Measurements from ENCODE around the gene SMYD3.

SMYD3 gene

DNA sequence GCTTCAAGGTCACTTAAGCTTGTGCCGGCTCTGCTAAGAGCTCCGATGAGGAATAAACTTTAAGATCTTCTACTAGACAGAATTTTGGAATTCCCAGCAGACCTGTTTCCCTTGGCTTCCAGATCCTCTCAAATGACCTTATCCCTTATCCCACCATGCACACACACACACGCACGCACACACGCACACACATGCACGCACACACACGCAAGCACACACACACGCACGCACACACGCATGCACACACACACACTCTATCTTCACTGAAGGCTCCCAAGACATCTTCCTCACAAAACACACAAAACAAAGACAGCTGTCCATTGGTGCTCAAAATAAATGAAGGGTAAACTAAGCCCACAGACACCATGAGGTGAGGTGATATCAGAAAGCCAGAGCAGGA, 692.4 kb downstream of the SMYD3 start:
- TF ChIP-seq GATA1 (IDR thresholded peaks at IDR 0.05; ENCODE audit: low read depth, low read length) (no peak), POLR2A (IDR thresholded peaks at IDR 0.05; ENCODE audit: low read length) (no peak)
- no peak for DNase-seq

DNA sequence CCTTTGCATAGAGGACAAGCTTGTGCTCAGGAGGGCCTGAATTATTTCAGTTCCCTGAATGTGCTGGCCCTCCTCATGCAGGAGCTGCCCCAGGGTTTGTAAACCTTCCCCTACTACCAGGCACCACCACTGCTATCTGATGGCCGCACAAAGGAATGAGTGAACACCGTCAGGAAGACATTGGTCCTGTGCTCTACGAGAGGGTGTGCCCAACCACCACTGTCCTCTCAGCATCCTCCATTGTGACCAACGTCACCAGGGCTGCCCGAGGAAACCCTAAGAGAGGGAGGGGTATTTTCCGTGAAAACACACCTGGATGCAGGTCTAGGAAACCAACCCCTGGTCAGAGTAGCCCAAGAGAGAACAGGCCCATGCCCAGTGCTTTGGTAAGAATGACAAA, 694.8 kb downstream of the SMYD3 start:
- no peak for TF ChIP-seq POLR2A (IDR thresholded peaks at IDR 0.05; ENCODE audit: low read length)
- no peak for TF ChIP-seq GATA1 (IDR thresholded peaks at IDR 0.05; ENCODE audit: low read depth, low read length)
- DNase-seq, result no peak

DNA sequence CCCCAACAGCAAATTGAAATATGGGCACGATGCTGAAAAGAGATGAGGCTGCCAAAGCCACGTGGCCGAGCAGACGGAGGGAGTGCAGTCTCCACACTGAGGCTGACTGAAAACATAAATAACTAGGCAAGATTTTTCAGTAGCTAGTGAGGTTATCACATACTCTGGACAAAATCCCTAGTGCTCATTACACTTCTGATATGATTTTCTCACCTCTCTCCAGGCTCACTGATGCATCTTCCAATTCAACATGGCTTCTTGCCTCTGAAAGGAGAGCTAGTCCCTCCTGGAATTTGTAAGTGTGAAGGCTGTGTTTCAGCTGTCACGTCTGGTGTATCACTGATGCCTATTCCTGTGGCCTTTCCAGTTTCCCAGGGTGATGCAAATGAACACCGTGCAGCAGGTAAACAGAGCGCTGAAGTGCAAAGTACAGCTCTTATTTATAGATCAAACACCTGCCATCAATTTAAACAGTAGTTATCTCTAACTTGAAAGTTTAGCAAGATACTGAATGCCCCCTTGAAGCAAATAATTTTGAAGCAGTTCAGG, 696.2 kb downstream of the SMYD3 start:
- TF ChIP-seq GATA1 (IDR thresholded peaks at IDR 0.05; ENCODE audit: low read depth, low read length) (no peak), POLR2A (IDR thresholded peaks at IDR 0.05; ENCODE audit: low read length) (no peak)
- DNase-seq, result no peak

DNA sequence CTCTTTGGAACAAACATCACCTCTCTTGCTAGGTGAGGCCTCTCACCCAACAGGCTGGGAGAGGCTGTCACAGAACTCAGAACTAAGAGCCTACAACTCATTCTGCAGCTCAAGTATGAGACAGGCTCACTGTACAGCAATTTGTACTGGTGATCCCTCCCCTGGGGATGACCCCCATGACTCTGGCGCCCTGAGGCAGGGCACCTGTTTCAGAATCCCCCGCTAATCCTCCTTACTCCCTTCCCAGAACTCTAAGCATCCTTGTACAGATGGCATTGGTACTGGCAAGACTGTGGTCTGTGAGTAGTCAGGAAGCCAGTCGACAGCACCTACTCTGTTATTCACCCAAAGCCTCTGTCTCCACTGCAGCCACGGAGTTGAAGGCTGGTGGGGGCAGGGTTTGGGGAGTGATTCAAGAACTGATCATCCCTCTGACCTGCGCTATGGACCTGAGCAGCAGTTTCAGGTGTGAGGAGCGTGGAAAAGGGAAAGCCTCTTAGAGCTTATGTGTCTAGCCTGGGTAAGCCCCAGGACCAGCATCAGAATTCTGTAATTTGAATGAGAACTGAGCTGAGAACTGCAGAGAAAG, 696.8 kb downstream of the SMYD3 start:
- DNase-seq, result no peak
- no peak for TF ChIP-seq POLR2A (IDR thresholded peaks at IDR 0.05; ENCODE audit: low read length)
- no peak for TF ChIP-seq GATA1 (IDR thresholded peaks at IDR 0.05; ENCODE audit: low read depth, low read length)

DNA sequence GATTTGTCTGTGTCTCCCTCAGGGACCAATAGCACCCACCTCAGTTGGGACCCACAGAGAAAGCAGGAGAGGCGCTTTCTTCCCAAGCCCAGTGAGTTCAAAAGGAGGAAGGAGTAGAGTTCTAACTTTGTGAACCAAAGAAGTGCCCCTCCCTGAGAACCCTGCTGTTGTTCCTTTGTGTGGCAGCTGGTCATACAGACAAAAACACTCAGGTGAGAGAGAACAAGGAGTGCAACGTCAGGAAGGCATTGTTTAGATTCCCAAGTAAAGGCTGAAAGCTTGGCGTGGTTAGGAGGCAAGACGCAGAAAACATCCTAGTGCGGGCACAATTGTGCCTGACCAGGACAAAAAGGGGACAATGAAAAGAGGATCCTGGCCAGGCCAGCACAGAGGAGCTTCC, 697.7 kb downstream of the SMYD3 start:
- no peak for DNase-seq
- TF ChIP-seq GATA1 (IDR thresholded peaks at IDR 0.05; ENCODE audit: low read depth, low read length) (no peak), POLR2A (IDR thresholded peaks at IDR 0.05; ENCODE audit: low read length) (no peak)

DNA sequence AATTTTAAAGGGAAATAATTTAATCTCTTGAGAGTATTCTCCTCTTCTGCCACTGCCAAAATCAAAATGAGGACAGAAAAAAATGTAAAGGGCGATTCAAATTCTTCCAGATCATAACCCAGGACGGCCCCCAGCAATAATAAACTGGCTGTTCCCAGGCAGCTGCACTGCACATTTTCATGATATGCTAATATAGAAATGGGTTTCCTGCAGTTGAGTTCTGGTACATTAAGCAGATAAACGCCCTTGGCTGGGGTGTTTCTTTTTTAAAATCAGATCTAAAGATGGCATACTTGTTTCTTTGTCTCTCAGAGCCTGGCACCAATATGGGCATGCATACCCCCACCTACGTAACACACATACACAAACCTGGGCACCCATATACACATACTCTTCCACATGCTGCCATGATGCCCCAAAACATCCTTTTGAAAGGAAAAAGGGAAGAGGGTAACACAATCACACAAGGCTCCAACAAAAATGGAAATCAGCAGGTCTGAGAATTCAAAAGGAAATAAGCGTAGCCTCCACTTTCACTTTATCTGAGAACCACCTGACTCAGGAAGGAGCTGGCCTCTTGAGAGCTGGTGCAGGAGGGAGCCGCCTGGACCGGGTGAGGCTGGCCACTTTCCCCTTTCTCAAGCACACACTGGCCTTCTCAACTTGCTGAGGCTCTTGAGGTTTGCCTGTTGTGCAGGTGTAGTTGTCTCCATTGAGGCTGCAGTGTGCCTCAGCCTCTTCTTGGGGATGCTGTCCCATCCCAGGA, 698.9 kb downstream of the SMYD3 start:
- no peak for DNase-seq

DNA sequence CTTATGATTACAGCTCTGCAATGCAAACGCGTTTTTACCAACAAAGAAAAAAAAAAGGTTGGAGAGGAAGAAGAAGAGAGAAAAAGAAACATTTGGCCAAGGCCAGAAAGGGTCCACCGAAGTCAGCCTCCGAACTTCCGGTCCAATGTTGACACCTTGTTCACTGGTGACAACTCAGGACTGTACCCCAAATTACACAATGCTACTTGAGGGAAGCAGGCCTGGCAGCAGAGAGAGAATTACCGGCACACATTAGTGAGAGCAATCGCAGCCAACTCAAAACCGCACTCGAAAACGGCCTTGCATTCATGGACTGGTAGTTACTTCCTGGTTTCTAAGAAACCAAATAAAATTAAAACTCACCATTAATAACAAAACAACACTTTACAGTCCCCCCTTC, 699.8 kb downstream of the SMYD3 start:
- DNase-seq, result no peak
- TF ChIP-seq POLR2A (IDR thresholded peaks at IDR 0.05; ENCODE audit: low read length) (no peak), GATA1 (IDR thresholded peaks at IDR 0.05; ENCODE audit: low read depth, low read length) (no peak)

More for the DNA sequence above, 698.9 kb downstream of the SMYD3 start:
- TF ChIP-seq POLR2A (IDR thresholded peaks at IDR 0.05; ENCODE audit: low read length) (no peak), GATA1 (IDR thresholded peaks at IDR 0.05; ENCODE audit: low read depth, low read length) (no peak)

DNA sequence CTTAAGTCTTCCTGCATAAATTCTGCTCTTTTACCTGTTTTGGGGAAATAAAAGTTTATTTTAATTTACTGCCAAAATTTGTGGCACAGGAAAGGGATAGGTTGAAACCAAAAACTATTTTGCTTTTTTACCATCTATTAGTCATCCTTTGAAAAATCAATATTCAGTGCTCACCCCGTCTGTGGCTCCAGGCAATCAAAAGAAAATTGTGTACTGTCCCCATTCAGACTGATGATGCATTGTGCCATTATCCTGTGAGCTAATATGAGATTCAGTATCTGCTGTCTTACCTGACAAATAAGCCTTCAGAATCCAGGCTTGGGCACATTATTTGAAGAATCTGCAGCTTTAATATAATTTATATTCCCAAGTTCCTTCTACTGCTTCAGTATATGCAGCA, 701.5 kb downstream of the SMYD3 start:
- no peak for DNase-seq
- no peak for TF ChIP-seq POLR2A (IDR thresholded peaks at IDR 0.05; ENCODE audit: low read length)
- TF ChIP-seq GATA1 (IDR thresholded peaks at IDR 0.05; ENCODE audit: low read depth, low read length), result no peak

DNA sequence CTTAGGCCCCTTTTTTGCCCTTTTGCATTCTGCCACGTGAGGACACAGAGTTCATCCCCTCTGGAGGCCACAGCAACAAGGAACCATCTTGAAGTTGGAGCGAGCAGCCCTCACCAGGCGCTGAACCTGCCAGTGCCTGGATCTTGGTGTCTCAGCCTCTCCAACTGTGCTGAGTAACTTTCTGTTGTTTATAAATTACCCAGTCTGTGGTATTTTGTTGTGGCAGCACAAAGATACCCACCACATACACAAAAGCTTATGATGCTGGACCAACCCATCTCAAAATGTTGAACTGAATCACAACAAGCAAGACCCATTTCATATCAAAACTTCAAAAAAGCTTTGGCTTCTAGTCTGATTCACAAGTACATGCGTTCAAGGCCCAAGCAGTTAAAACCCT, 702.4 kb downstream of the SMYD3 start:
- DNase-seq, result no peak
- TF ChIP-seq POLR2A (IDR thresholded peaks at IDR 0.05; ENCODE audit: low read length) (no peak), GATA1 (IDR thresholded peaks at IDR 0.05; ENCODE audit: low read depth, low read length) (no peak)

DNA sequence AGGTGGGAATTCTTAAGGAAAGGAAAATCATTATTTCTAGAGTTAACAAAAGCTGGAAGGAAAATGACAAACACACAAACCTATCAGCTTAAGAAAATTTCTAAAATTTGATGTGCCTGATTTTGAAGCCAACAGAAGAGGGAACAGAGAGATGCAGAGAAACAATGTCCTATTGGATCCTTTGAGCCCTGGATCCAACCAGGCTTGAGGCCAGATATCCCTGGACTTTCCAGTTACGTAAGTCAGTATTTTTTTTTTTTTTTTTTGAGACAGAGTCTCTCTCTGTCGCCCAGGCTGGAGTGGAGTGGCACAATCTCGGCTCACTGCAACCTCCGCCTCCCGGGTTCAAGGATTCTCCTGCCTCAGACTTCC, 703.4 kb downstream of the SMYD3 start:
- TF ChIP-seq GATA1 (IDR thresholded peaks at IDR 0.05; ENCODE audit: low read depth, low read length) (no peak), POLR2A (IDR thresholded peaks at IDR 0.05; ENCODE audit: low read length) (no peak)
- no peak for DNase-seq

DNA sequence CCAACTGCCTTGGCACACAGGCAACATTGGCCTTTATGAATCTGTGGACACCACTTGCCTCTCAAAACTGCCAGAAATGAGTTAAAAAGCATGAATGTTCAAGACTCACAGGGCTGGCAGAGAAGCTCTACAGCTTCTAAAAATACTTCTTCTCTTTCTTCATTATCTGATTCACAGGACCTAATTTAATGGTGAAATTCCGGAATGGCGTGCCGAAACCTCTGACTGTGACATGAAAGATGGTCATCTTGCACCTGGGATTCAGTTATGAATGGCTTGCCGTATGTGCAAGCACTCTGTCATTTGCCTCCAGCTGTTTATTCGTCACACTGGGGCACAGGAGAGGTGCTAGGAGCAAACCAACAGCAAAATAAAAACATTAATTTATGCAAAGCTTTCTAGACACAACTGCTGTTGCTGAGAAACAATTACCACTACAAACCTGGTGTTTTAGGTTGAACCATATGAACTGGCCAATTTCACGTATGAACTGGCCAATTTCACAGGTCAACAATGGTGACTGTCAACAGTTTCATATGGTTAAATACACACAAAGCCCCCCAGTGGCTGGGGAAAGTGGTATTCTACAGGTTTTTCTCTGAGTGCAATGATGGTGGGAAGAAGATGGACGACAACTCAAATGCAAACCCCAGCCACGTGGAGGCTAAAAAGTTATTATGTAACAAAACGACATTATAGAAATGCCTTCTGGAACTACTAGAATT, 704.0 kb downstream of the SMYD3 start:
- TF ChIP-seq POLR2A (IDR thresholded peaks at IDR 0.05; ENCODE audit: low read length) (no peak), GATA1 (IDR thresholded peaks at IDR 0.05; ENCODE audit: low read depth, low read length) (no peak)
- DNase-seq, result no peak

DNA sequence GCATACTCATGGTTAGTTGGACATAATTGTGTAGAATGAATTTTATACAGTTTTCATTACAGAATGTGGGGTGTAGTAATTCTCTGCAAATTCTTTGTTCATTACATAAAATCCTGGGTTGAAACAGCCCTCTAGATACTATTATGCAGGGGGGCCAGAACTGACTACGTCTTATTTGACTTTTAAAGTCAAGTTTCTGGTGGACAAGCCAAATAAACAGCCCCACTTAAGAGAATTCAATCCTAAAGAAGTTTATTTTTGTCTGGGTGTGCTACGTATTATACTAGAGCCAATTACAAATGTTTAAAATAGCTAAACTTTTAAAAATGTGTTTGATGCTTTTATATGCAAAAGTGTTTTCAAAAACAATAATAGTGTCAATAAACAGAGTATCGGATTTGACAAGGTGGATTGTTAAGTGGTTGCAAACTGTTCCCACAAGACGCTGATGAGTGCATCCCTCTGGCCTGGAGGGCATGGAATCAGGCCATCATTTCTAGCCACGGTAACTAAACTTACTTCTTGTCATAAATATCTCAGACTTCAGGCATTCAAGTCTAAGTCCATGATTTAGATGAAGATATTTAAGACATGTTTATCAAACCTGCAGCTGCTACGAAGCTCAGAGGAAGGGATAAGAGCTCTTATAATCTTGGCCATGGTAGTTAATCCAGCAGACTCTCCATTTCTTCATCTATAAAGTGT, 706.0 kb downstream of the SMYD3 start:
- no peak for DNase-seq
- TF ChIP-seq GATA1 (IDR thresholded peaks at IDR 0.05; ENCODE audit: low read depth, low read length), result no peak
- TF ChIP-seq POLR2A (IDR thresholded peaks at IDR 0.05; ENCODE audit: low read length), result no peak

DNA sequence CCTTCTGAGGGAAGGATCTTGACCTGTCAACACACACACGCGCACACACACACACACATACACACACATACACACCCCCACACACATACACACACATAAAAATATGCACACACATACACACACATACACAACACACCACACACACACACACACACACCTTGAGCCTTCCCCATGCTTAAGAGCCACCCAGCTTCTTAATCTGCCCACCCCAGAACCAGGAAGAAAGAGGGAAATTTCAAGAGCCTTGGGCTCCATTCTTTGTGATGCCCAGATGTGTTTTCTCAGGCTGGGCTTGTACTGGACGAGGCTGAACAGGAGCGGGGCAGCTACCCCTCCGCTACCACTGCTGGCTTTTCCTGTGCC, 708.7 kb downstream of the SMYD3 start:
- DNase-seq, result no peak
- no peak for TF ChIP-seq POLR2A (IDR thresholded peaks at IDR 0.05; ENCODE audit: low read length)
